Measurements from ENCODE around the gene GDAP1L1. TPM values are rescaled to one million over a fixed set of nuclear protein-coding genes. Genes with fewer than 3 reads are reported as not detected.
"Not testable (repeated sequence)": the region's sequence is repeated elsewhere in the genome, so short reads cannot be mapped to it uniquely, and the experiment has no call there.

The GDAP1L1 gene
- total RNA-seq, 4 donors from 2014 or later, result not detected

DNA sequence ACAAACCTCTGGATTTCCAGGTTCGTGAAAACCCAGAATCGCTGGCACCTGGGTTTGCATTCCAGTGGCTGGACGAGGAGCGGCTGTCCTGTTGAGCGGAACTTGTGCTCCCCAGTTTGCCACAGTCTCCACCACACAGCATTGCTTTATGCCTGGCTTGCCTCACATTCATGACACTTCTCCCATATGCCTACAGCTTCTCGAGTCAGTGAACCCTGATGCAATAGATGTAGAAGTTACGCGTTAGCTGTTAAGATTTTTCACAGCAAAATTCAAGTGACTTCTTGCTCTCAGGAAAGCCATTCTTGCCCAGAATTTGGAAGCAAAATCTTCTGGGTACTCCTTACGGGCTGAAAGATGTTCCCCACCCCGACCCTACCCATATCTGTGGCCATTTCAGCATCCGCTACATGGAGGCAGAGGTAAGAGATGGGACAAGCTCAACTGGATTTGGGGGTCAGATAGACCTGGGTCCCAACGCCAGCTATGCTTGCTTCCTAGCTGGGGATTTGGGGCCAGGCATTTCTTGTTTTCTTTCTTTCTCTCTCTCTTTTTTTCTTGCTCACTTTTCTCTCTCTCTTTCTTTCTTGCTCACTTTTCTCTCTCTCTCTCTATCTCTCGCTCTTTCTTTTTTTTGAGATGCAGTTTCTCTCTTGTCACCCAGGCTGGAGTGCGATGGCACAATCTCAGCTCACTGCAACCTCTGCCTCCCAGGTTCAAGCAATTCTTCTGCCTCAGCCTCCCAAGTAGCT is 12.4 kb upstream of the GDAP1L1 start:
- Histone ChIP-seq H3K36me3 (no peaks in the 10 kb centered on the region), H3K4me1 (no peaks in the 10 kb centered on the region), H3K4me3 (no peak overlapping the region), H3K27ac (no peak overlapping the region), H3K9me3 (no peaks in the 10 kb centered on the region), H3K27me3 (no peaks in the 10 kb centered on the region)
- 89 to 100% methylated on average over 1 to 14 of the region's 14 CpGs for WGBS, 2 donors (ENCODE audit: low coverage in 1 of 2)
- intact Hi-C loops (cut with DNase I; ENCODE audit: low total_unique reads) (no loop called here), in situ Hi-C loops (cut with MboI; ENCODE audit: low pct_ligation_motif_present in 1 of 4, low pct_unique_long_range_greater_than_20kb in 1 of 4, low sequenced_read_pairs in 3 of 4) (loop anchor here in 1 of 4 donors (5.0 kb wide), 1 partner anchor 68 kb away; no protein-coding TSS in a partner anchor)
- DNase-seq, result no peak
- no peak for TF ChIP-seq CTCF (IDR thresholded peaks at IDR 0.05)
- no peak for TF ChIP-seq POLR2A (IDR thresholded peaks at IDR 0.05)
- TF ChIP-seq POLR2AphosphoS5 (IDR thresholded peaks at IDR 0.05), result no peak
- TF ChIP-seq EP300 (IDR thresholded peaks at IDR 0.05; ENCODE audit: low read depth), result no peak

DNA sequence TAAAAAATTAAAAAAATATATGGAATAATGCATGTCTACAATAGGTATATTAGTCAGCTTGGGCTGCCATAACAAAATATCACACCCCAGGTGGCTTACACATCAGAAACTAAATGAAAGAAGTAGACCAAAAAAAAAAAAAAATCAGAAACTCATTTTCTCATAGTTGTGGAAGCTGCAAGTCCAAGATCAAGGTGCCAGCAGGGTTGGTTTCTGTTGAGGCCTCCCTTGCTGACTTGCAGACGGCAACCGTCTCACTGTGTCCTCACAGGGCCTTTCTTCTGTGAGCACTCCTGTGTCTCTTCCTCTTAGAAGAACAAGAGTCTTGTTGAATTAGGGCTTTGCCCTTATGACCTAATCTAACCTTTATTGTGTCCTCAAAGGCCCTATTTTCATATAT is 11.4 kb upstream of the GDAP1L1 start:
- H3K27me3 ChIP-seq, result no peaks in the 10 kb centered on the region
- no peaks in the 10 kb centered on the region for H3K36me3 ChIP-seq
- H3K27ac ChIP-seq, result no peak overlapping the region
- no peaks in the 10 kb centered on the region for H3K9me3 ChIP-seq
- no peak for TF ChIP-seq POLR2A (IDR thresholded peaks at IDR 0.05)
- TF ChIP-seq POLR2AphosphoS5 (IDR thresholded peaks at IDR 0.05), result no peak
- TF ChIP-seq CTCF (IDR thresholded peaks at IDR 0.05), result no peak
- TF ChIP-seq EP300 (IDR thresholded peaks at IDR 0.05; ENCODE audit: low read depth), result no peak
- H3K4me1 ChIP-seq, result no peaks in the 10 kb centered on the region
- in situ Hi-C loops (cut with MboI; ENCODE audit: low pct_ligation_motif_present in 1 of 4, low pct_unique_long_range_greater_than_20kb in 1 of 4, low sequenced_read_pairs in 3 of 4) (no loop called here), intact Hi-C loops (cut with DNase I; ENCODE audit: low total_unique reads) (no loop called here)
- no peak overlapping the region for H3K4me3 ChIP-seq
- no peak for DNase-seq
- WGBS, 2 donors (ENCODE audit: low coverage in 1 of 2), result 91 to 92% methylated on average over 2 of the region's 2 CpGs

GRCh38 chr20:44236840-44237239 is 10.3 kb upstream of the GDAP1L1 start:
- H3K36me3 ChIP-seq; H3K4me3 ChIP-seq; intact Hi-C loops (cut with DNase I; ENCODE audit: low total_unique reads); H3K27me3 ChIP-seq; H3K4me1 ChIP-seq; H3K9me3 ChIP-seq; in situ Hi-C loops (cut with MboI; ENCODE audit: low pct_ligation_motif_present in 1 of 4, low pct_unique_long_range_greater_than_20kb in 1 of 4, low sequenced_read_pairs in 3 of 4); DNase-seq; H3K27ac ChIP-seq: not testable (repeated sequence)
- 82% methylated on average over 2 of the region's 2 CpGs; no CpG with 5 or more reads in 1 of the 2 donors for WGBS, 2 donors (ENCODE audit: low coverage in 1 of 2)

GRCh38 chr20:44241796-44242195 is 5.3 kb upstream of the GDAP1L1 start:
- WGBS, 2 donors (ENCODE audit: low coverage in 1 of 2), result 100% methylated on average over 2 of the region's 2 CpGs; no CpG with 5 or more reads in 1 of the 2 donors
- Histone ChIP-seq H3K4me1 (no peaks in the 10 kb centered on the region), H3K9me3 (no peaks in the 10 kb centered on the region), H3K27me3 (no peaks in the 10 kb centered on the region), H3K4me3 (no peak overlapping the region), H3K36me3 (no peaks in the 10 kb centered on the region), H3K27ac (no peak overlapping the region)
- in situ Hi-C loops (cut with MboI; ENCODE audit: low pct_ligation_motif_present in 1 of 4, low pct_unique_long_range_greater_than_20kb in 1 of 4, low sequenced_read_pairs in 3 of 4) (no loop called here), intact Hi-C loops (cut with DNase I; ENCODE audit: low total_unique reads) (no loop called here)
- DNase-seq, result no peak
- no peak for TF ChIP-seq POLR2AphosphoS5 (IDR thresholded peaks at IDR 0.05)
- TF ChIP-seq CTCF (IDR thresholded peaks at IDR 0.05), result no peak
- TF ChIP-seq EP300 (IDR thresholded peaks at IDR 0.05; ENCODE audit: low read depth), result no peak
- no peak for TF ChIP-seq POLR2A (IDR thresholded peaks at IDR 0.05)

All from transverse colon (tissue), 4 donors.